GM19397 (cell line): ENCODE measurements around the gene NARF.
"Not testable (repeated sequence)": the region's sequence is repeated elsewhere in the genome, so short reads cannot be mapped to it uniquely, and the experiment has no call there.

Experiments used
- ATAC-seq: cut with Tn5 transposase; IDR thresholded peaks from one replicate; pipeline ENCODE4 v1.9.1; 2021; ENCODE audit warnings: mild to moderate bottlenecking, moderate library complexity; ENCODE audit not compliant: unreplicated experiment

NARF gene

DNA sequence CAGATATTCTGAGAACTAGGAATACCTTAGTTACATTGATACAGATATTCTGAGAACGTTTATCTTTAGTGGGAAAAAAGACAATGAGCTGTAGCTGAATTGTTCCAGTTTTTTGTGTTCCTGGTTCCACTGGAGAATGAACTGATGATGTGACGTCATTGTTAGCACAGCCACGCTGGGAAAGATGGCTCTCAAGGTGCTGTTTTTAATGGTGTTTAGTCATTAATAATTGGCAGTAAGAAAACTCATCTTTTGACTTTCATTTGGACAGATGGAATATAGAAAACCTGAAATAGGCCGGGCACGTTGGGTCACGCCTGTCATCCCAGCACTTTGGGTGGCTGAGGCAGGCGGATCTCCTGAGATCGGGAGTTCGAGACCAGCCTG, 71.4 kb downstream of the NARF start:
- no peak for ATAC-seq

- no peak for ATAC-seq
Observed at GRCh38 chr17:82531431-82531881, 72.9 kb downstream of the NARF start.

DNA sequence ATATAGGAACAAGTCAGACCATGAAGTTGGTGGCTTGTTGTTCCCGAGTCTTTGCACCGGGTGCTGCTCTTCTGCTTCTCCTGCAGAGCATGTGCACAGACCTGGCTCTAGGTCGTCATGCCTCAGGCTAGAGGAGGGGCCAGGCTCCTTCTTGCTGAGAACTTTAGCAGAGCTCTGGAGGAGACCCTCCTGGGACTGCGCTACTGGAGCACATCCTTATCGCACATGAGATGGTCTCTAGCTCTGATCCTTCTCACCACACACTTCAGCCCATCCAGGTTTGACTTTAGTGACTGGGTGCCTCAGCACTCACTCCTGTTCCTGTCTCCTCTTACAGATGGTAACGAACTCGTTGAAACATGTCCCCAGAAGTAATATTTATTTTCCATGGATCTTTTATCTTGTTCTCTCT, 75.9 kb downstream of the NARF start:
- no peak for ATAC-seq

- ATAC-seq, result no peak
Observed at GRCh38 chr17:82536512-82537201, 78.1 kb downstream of the NARF start.

DNA sequence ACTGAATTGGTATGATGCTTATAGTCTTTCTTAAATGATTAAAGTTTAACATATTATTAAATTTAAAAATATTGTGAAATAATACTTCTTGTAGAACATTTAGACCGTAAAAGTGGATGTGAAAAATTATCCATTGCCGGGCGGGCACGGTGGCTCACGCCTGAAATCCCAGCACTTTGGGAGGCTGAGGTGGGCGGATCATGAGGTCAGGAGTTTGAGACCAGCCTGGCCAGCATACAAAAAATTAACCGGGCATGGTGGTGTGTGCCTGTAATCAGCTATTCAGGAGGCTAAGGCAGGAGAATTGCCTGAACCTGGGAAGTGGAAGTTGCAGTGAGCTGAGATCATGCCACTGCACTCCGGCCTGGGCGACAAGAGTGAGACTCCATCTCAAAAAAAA, 78.7 kb downstream of the NARF start:
- ATAC-seq, result not testable (repeated sequence)

DNA sequence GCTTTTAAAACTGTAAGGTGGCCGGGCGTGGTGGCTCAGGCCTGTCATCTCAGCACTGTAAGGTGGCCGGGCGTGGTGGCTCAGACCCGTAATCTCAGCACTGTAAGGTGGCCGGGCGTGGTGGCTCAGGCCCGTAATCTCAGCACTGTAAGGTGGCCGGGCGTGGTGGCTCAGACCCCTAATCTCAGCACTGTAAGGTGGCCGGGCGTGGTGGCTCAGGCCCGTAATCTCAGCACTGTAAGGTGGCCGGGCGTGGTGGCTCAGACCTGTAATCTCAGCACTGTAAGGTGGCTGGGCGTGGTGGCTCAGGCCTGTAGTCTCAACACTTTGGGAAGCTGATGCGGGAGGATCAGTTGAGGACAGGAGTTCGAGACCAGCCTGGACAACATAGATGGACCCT, 80.5 kb downstream of the NARF start:
- ATAC-seq, result not testable (repeated sequence)
